ENCODE results near the gene SIGLECL1. TPM values are rescaled to one million over a fixed set of nuclear protein-coding genes. Genes with fewer than 3 reads are reported as not detected.

The SIGLECL1 gene
- total RNA-seq, 1 experiment from 2014 or later = not detected

DNA sequence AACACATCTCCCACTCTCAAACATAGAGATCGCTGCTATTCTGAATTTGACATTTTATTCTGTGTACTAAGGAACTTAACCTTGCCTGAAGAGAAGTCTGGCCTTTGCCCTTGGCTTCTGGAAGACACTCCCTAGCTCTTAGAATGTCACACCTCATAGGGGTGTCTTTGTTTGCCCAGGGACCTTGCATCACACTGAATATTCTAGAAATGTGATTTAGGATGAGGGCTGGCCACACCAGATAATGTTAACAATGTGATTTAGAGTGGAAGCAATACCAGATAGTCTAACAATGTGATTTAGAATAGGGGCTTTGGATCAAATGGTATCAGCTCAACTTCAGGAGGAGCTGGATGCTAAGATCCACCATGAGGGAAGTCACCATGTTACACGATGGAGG lies 6.6 kb downstream of the SIGLECL1 start:
- no peaks in the 10 kb centered on the region for H3K27me3 Mint-ChIP-seq (ENCODE audit: insufficient read depth, unreplicated experiment)
- BruUV-seq (replicated peaks) = no TSS peak
- no peaks in the 10 kb centered on the region for H3K9me3 Mint-ChIP-seq (ENCODE audit: unreplicated experiment)
- DNase-seq (ENCODE audit: unreplicated experiment) = no peak
- no peaks in the 10 kb centered on the region for H3K36me3 Mint-ChIP-seq (ENCODE audit: insufficient read depth, unreplicated experiment)
- CTCF ChIA-PET = interaction anchor here (0.6 to 1.0 kb wide), 5 partner anchors 10 to 90 kb away, joined by 3 to 4 read pairs (median 3); no protein-coding TSS in a partner anchor
- no peak overlapping the region for H3K27ac Mint-ChIP-seq (ENCODE audit: low read depth, unreplicated experiment)
- no peaks in the 10 kb centered on the region for H3K4me1 Mint-ChIP-seq (ENCODE audit: insufficient read depth, unreplicated experiment)
- TF ChIP-seq, protein P1, sequence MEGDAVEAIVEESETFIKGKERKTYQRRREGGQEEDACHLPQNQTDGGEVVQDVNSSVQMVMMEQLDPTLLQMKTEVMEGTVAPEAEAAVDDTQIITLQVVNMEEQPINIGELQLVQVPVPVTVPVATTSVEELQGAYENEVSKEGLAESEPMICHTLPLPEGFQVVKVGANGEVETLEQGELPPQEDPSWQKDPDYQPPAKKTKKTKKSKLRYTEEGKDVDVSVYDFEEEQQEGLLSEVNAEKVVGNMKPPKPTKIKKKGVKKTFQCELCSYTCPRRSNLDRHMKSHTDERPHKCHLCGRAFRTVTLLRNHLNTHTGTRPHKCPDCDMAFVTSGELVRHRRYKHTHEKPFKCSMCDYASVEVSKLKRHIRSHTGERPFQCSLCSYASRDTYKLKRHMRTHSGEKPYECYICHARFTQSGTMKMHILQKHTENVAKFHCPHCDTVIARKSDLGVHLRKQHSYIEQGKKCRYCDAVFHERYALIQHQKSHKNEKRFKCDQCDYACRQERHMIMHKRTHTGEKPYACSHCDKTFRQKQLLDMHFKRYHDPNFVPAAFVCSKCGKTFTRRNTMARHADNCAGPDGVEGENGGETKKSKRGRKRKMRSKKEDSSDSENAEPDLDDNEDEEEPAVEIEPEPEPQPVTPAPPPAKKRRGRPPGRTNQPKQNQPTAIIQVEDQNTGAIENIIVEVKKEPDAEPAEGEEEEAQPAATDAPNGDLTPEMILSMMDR (IDR thresholded peaks at IDR 0.05; ENCODE audit: unreplicated experiment) = no peak
- intact Hi-C loops (cut with micrococcal nuclease) = no loop called here
- POLR2A ChIA-PET = no interaction called here
- H3K4me3 Mint-ChIP-seq (ENCODE audit: unreplicated experiment) = no peak overlapping the region

DNA sequence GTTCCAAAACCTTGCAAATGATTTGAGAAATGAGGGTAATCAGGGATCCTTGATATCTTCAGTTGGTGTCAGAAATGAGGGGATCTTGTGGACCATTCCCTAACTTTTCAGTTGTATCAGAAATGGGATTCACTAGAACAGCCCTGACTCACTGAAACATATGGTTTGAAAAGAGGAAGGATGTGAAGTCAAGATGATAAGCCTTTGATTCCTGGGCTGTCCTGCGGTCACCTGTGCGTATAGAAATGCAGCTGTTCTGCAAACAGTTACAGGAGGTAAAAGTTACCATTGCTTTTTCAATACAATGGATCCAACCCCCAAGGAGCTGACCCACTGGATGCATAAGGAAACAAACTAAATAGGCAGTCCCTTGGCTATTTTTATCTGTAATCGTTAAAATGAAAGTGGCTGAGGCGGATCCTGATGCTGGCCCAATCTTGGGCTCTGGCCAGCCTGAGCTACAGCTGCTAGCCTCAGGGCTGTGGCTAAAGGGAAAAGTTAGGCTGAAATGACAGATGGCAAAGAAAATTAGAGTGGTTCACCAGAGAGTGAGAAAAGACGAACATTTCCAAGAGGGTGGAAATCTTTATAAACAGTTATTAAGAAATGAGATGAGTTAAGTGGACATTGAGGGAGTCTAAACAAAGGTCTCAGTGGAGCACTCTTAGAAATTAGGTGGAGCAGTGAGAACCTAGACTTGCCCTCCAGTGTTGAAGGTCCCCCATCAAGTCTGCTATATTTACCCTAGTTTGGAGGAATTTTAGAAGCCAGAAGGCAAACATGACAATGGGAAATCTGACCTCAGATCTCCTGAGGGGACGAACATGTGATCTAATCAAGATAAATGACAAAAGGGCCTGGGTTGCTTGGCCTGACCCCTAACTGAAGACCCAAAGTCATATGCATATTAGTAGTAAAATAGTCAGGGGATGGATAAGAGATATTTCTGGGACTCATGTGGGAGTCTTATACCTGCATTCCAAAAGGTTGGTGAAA lies 7.6 kb downstream of the SIGLECL1 start:
- POLR2A ChIA-PET = no interaction called here
- TF ChIP-seq, protein P1 (IDR thresholded peaks at IDR 0.05; ENCODE audit: unreplicated experiment) = no peak
- DNase-seq (ENCODE audit: unreplicated experiment) = no peak
- no TSS peak for BruUV-seq (replicated peaks)
- Mint-ChIP-seq H3K4me1 (ENCODE audit: insufficient read depth, unreplicated experiment) (no peaks in the 10 kb centered on the region), H3K36me3 (ENCODE audit: insufficient read depth, unreplicated experiment) (no peaks in the 10 kb centered on the region), H3K9me3 (ENCODE audit: unreplicated experiment) (no peaks in the 10 kb centered on the region), H3K27ac (ENCODE audit: low read depth, unreplicated experiment) (no peak overlapping the region), H3K4me3 (ENCODE audit: unreplicated experiment) (no peak overlapping the region), H3K27me3 (ENCODE audit: insufficient read depth, unreplicated experiment) (no peaks in the 10 kb centered on the region)
- intact Hi-C loops (cut with micrococcal nuclease) = no loop called here
- CTCF ChIA-PET = interaction anchor here (0.6 to 1.2 kb wide), 7 partner anchors 11 to 101 kb away, joined by 3 to 8 read pairs (median 3); no protein-coding TSS in a partner anchor

DNA sequence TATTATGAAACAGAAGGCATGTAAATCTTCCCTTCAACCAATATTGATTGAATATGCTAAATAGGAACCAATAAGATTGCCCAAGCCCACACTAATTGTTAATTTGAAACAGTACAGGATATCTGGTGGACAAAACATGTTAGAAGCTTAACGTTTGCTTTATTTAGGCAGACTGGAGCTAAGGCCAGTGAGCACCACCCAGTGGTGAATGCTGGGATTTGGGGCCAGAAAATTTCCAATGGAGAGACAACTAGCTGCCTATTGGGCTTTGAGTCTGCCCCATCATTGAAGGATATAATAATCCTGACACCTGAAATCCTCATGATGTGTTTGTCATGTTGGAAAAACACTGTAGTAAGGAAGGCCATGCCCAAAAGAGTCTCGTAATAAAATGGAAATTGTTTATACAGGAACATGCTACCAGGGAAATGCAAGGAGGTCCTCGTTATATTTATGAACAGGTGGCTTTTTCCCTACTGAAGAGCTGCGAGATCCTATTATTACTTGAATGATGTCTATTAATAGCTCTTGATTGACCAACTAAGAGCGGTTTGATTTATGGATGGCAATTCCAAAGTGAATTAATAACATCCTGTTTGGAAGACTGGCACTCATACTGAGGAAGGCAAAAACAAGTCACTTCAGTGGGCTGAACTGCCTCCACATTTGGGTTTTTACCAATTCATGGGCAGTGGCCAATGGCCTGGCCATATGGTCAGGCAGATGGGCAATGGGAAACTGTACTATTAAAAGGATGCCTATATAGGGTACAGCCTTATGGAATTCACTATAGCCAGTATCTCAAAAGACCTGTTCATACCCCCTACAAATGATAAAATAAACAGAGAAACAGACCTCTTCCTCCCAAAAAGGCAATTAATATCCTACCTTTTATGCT lies 8.7 kb downstream of the SIGLECL1 start:
- peak; percentile 28 for DNase-seq (ENCODE audit: unreplicated experiment)
- ChIA-PET CTCF (interaction anchor here (0.6 to 1.4 kb wide), 13 partner anchors 11 to 243 kb away, joined by 3 to 8 read pairs (median 4); no protein-coding TSS in a partner anchor), POLR2A (no interaction called here)
- Mint-ChIP-seq H3K4me3 (ENCODE audit: unreplicated experiment) (no peak overlapping the region), H3K27ac (ENCODE audit: low read depth, unreplicated experiment) (no peak overlapping the region), H3K4me1 (ENCODE audit: insufficient read depth, unreplicated experiment) (no peaks in the 10 kb centered on the region), H3K9me3 (ENCODE audit: unreplicated experiment) (peaks cover 9% of the 10 kb centered on the region), H3K36me3 (ENCODE audit: insufficient read depth, unreplicated experiment) (no peaks in the 10 kb centered on the region), H3K27me3 (ENCODE audit: insufficient read depth, unreplicated experiment) (no peaks in the 10 kb centered on the region)
- BruUV-seq (replicated peaks) = no TSS peak
- intact Hi-C loops (cut with micrococcal nuclease) = no loop called here
- TF ChIP-seq, protein P1 (IDR thresholded peaks at IDR 0.05; ENCODE audit: unreplicated experiment) = peak; percentile 44

DNA sequence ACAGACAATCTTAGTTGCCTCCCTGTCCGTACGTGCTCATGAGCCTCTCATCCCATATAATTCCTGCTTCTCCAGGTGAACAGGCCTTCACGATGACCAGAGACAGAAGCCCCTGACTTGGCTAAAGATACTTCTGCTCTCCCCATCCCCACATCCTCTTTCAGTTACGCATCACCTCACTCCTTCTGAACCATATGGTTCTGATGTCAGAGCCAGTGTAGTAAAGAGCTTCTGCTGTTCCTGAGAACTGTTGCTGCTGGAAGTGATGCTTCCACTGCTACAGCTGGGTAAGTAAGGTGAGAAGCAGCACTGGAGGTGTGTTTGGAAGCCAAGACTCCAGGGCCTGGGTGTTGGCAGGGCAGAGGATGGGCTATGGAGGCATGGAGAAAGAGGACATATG lies 12.9 kb downstream of the SIGLECL1 start:
- DNase-seq (ENCODE audit: unreplicated experiment) = no peak
- H3K4me3 Mint-ChIP-seq (ENCODE audit: unreplicated experiment) = no peak overlapping the region
- POLR2A ChIA-PET = no interaction called here
- H3K27me3 Mint-ChIP-seq (ENCODE audit: insufficient read depth, unreplicated experiment) = no peaks in the 10 kb centered on the region
- peaks cover 38% of the 10 kb centered on the region for H3K9me3 Mint-ChIP-seq (ENCODE audit: unreplicated experiment)
- CTCF ChIA-PET = no interaction called here
- intact Hi-C loops (cut with micrococcal nuclease) = no loop called here
- TF ChIP-seq, protein P1 (IDR thresholded peaks at IDR 0.05; ENCODE audit: unreplicated experiment) = no peak
- H3K36me3 Mint-ChIP-seq (ENCODE audit: insufficient read depth, unreplicated experiment) = no peaks in the 10 kb centered on the region
- no peaks in the 10 kb centered on the region for H3K4me1 Mint-ChIP-seq (ENCODE audit: insufficient read depth, unreplicated experiment)
- BruUV-seq (replicated peaks) = no TSS peak
- H3K27ac Mint-ChIP-seq (ENCODE audit: low read depth, unreplicated experiment) = no peak overlapping the region

All from MCF 10A (cell line).